CD14-positive monocyte (primary cell): Measurements from ENCODE around the gene UBE2G1. TPM values are rescaled to one million over a fixed set of nuclear protein-coding genes. Genes with fewer than 3 reads are reported as not detected.

Experiments
- DNase-seq, 3 donors: peaks; one replicate each; pipeline ENCODE4 v3.0.0-alpha.2; 2011 to 2022
- H2AFZ ChIP-seq: 2 replicates; pipeline ENCODE4 v1.6.0; 2012; ENCODE audit warnings: mild to moderate bottlenecking, low read depth, low read length, inconsistent platforms; ENCODE audit not compliant: insufficient read depth, poor library complexity, severe bottlenecking
- H3K27ac ChIP-seq, 2 donors: 1 replicate in 1 of 2; 2 replicates in 1 of 2; pipeline ENCODE4 v1.5.1; 2012 to 2013; ENCODE audit warnings: low read length in 2 of 2, control low read depth in 1 of 2, inconsistent platforms in 1 of 2, low read depth in 1 of 2, mild to moderate bottlenecking in 1 of 2
- H3K27me3 ChIP-seq, 2 donors: one replicate each; pipeline versions ENCODE4 v1.6.0 to v1.6.1; 2011 to 2013; ENCODE audit warnings: low read length in 2 of 2; ENCODE audit not compliant: control insufficient read depth in 2 of 2, insufficient read depth in 2 of 2
- H3K36me3 ChIP-seq, 2 donors: replicated peaks in 1 of 2; 1 replicate in 1 of 2; 2 replicates in 1 of 2; pipeline versions ENCODE4 v1.5.1 to v1.6.1; 2012 to 2013; ENCODE audit warnings: low read length in 2 of 2, control low read depth in 1 of 2, inconsistent platforms in 1 of 2, mild to moderate bottlenecking in 1 of 2; ENCODE audit not compliant: insufficient read depth in 2 of 2, control insufficient read depth in 1 of 2
- H3K4me1 ChIP-seq, 2 donors: 1 replicate in 1 of 2; 2 replicates in 1 of 2; pipeline versions ENCODE4 v1.5.1 to v1.6.1; 2012 to 2013; ENCODE audit warnings: low read length in 2 of 2, control low read depth in 1 of 2, inconsistent platforms in 1 of 2, mild to moderate bottlenecking in 1 of 2, moderate library complexity in 1 of 2; ENCODE audit not compliant: insufficient read depth in 2 of 2, control insufficient read depth in 1 of 2
- H3K4me2 ChIP-seq: replicated peaks from 2 replicates; pipeline ENCODE3; 2012; ENCODE audit warnings: low read length, moderate library complexity, mild to moderate bottlenecking; ENCODE audit not compliant: poor library complexity, severe bottlenecking; ENCODE audit errors: extremely low read depth
- H3K4me3 ChIP-seq, 3 experiments: fragments of 200-600 bp in 1 of 3; sonication (generic) in 1 of 3; replicated peaks in 1 of 3; 1 replicate in 2 of 3; 2 replicates in 1 of 3; pipeline ENCODE4 v1.5.1; 2011 to 2013; ENCODE audit warnings: low read length in 3 of 3, mild to moderate bottlenecking in 3 of 3, control low read depth in 2 of 3, low read depth in 2 of 3, inconsistent platforms in 1 of 3, moderate library complexity in 1 of 3
- H3K79me2 ChIP-seq: 2 replicates; pipeline ENCODE4 v1.6.0; 2012; ENCODE audit warnings: mild to moderate bottlenecking, control low read depth, inconsistent platforms, low read length, moderate library complexity; ENCODE audit not compliant: insufficient read depth
- H3K9ac ChIP-seq: 2 replicates; pipeline ENCODE4 v1.6.0; 2017; ENCODE audit warnings: low read length, mild to moderate bottlenecking; ENCODE audit not compliant: insufficient read depth, poor library complexity, severe bottlenecking
- H3K9me3 ChIP-seq, 2 donors: replicated peaks in 1 of 2; 1 replicate in 1 of 2; 2 replicates in 1 of 2; pipeline versions ENCODE4 v1.5.1 to v1.6.1; 2012 to 2013; ENCODE audit warnings: low read length in 2 of 2, control low read depth in 1 of 2; ENCODE audit not compliant: control insufficient read depth in 1 of 2, insufficient read depth in 1 of 2
- H4K20me1 ChIP-seq: 2 replicates; pipeline ENCODE4 v1.6.0; 2012; ENCODE audit warnings: mild to moderate bottlenecking, low read length, control low read depth, moderate library complexity; ENCODE audit not compliant: insufficient read depth
- H3K27ac Mint-ChIP-seq, 7 donors: one replicate each; pipeline ENCODE4 v1.8.0; 2020; ENCODE audit warnings: mild to moderate bottlenecking in 7 of 7, mixed read lengths in 7 of 7, moderate library complexity in 6 of 7, inconsistent platforms in 2 of 7
- H3K27me3 Mint-ChIP-seq, 3 donors: one replicate each; pipeline ENCODE4 v1.8.0; 2021 to 2022; ENCODE audit warnings: low read depth in 3 of 3, mild to moderate bottlenecking in 3 of 3, mixed read lengths in 3 of 3, moderate library complexity in 3 of 3, inconsistent platforms in 1 of 3
- H3K36me3 Mint-ChIP-seq, 2 donors: one replicate each; pipeline ENCODE4 v1.8.0; 2020; ENCODE audit warnings: mixed read lengths in 2 of 2, inconsistent platforms in 1 of 2, mild to moderate bottlenecking in 1 of 2
- H3K4me1 Mint-ChIP-seq: one replicate; pipeline ENCODE4 v1.8.0; 2020; ENCODE audit warnings: mild to moderate bottlenecking, mixed read lengths
- H3K4me3 Mint-ChIP-seq, 2 donors: one replicate each; pipeline ENCODE4 v1.8.0; 2020; ENCODE audit warnings: mild to moderate bottlenecking in 2 of 2, mixed read lengths in 2 of 2, moderate library complexity in 1 of 2
- H3K9me3 Mint-ChIP-seq, 7 donors: one replicate each; pipeline ENCODE4 v1.8.0; 2020 to 2022; ENCODE audit warnings: mixed read lengths in 7 of 7, mild to moderate bottlenecking in 6 of 7, moderate library complexity in 6 of 7, inconsistent platforms in 2 of 7
- CTCF ChIP-seq: fragments of 200-600 bp; IDR thresholded peaks from one replicate; pipeline ENCODE4 v1.8.0; 2022; ENCODE audit warnings: antibody characterized with exemption, mild to moderate bottlenecking
- WGBS: methylation state at CpG from one replicate; pipeline ENCODE4 v1.1.5; 2013; ENCODE audit warnings: missing lambda C conversion rate; ENCODE audit not compliant: insufficient coverage; 5-methylcytosine and 5-hydroxymethylcytosine counted together
- intact Hi-C, 2 donors: fragments of 100-400 bp; cut with micrococcal nuclease; formaldehyde crosslinking; loops; one replicate each; pipeline versions ENCODE4 v1.15.0 to v1.15.1; 2023
- polyA plus RNA-seq, 3 donors: library from polyadenylated mRNA; depleted of rRNA in 1 of 3; unstranded in 2 of 3; stranded (reverse) in 1 of 3; fragments of 300-500 nt in 2 of 3; fragments of >200 nt in 1 of 3; fragmentation: Illumina TruSeq in 2 of 3; gene quantifications; 1 replicate in 2 of 3; 2 replicates in 1 of 3; pipeline ENCODE4 v1.2.3, GENCODE V29; 2012 to 2021

UBE2G1 gene
- polyA plus RNA-seq, 3 donors: 18.3 to 41.4 (median 29.3) TPM

GRCh38 chr17:4267402-4267801 is 99.1 kb downstream of the UBE2G1 start:
- H3K4me1 ChIP-seq: peaks cover 15 to 18% of the 10 kb centered on the region in 2 donors
- TF ChIP-seq CTCF: no peak
- H2AFZ ChIP-seq: no peak overlapping the region
- WGBS: 100% methylated on average over 8 of the region's 8 CpGs
- no peak overlapping the region for H3K4me2 ChIP-seq
- H3K4me1 Mint-ChIP-seq: peaks cover 19% of the 10 kb centered on the region
- no peaks in the 10 kb centered on the region for H3K27me3 ChIP-seq
- no peak for DNase-seq
- no peak overlapping the region for H3K27ac ChIP-seq
- peaks cover 10% of the 10 kb centered on the region for H4K20me1 ChIP-seq
- intact Hi-C loops: no loop called here
- H3K27ac Mint-ChIP-seq: peak overlapping the region in 1 of 7 donors; percentile 37
- no peaks in the 10 kb centered on the region for H3K9me3 ChIP-seq
- no peak overlapping the region for H3K9ac ChIP-seq
- H3K4me3 ChIP-seq: no peak overlapping the region
- peaks cover 22% of the 10 kb centered on the region for H3K79me2 ChIP-seq
- H3K4me3 Mint-ChIP-seq: no peak overlapping the region
- H3K9me3 Mint-ChIP-seq: no peaks in the 10 kb centered on the region
- H3K36me3 ChIP-seq: peaks cover 11 to 45% of the 10 kb centered on the region in 2 donors
- peaks cover 0 to 7% (median 4%) of the 10 kb centered on the region in 3 donors for H3K27me3 Mint-ChIP-seq
- peaks cover 22 to 36% of the 10 kb centered on the region in 2 donors for H3K36me3 Mint-ChIP-seq

DNA sequence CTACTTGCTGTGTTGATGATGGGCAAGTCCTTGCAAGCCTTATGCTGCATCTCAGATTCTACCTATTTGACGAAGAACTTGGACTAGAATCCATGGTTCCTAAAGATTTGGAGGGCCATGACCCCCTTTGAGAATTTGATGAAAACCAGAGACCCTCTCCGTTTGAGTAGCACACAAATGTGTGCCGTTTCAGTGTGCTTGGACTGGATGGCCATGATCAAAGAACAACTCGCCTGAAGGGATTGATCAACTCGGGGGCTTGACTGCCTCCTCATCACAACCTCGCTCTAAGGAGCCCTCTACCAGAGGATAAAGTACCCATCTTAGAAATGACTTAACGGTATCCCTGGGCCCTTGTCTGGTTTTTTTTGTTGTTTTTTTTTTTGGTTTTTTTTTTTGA is 99.9 kb downstream of the UBE2G1 start:
- H3K79me2 ChIP-seq: peaks cover 31% of the 10 kb centered on the region
- H3K9me3 Mint-ChIP-seq: no peaks in the 10 kb centered on the region
- H3K4me3 ChIP-seq: no peak overlapping the region
- peaks cover 27% of the 10 kb centered on the region for H3K4me1 Mint-ChIP-seq
- H3K36me3 ChIP-seq: peaks cover 5 to 41% of the 10 kb centered on the region in 2 donors
- intact Hi-C loops: no loop called here
- no peak overlapping the region for H3K4me2 ChIP-seq
- H3K27ac ChIP-seq: no peak overlapping the region
- peaks cover 0 to 7% (median 4%) of the 10 kb centered on the region in 3 donors for H3K27me3 Mint-ChIP-seq
- no peak overlapping the region for H3K4me3 Mint-ChIP-seq
- peaks cover 19% of the 10 kb centered on the region for H4K20me1 ChIP-seq
- no peaks in the 10 kb centered on the region for H3K9me3 ChIP-seq
- TF ChIP-seq CTCF: no peak
- no peaks in the 10 kb centered on the region for H3K27me3 ChIP-seq
- peaks cover 19 to 33% of the 10 kb centered on the region in 2 donors for H3K36me3 Mint-ChIP-seq
- peak overlapping the region; percentile 8 for H3K9ac ChIP-seq
- no peak overlapping the region for H2AFZ ChIP-seq
- DNase-seq: no peak
- WGBS: 80% methylated on average over 5 of the region's 7 CpGs
- H3K4me1 ChIP-seq: peaks cover 16 to 27% of the 10 kb centered on the region in 2 donors
- no peak overlapping the region for H3K27ac Mint-ChIP-seq
